Mucosa of descending colon (tissue), 3 donors: ENCODE measurements around the gene AOPEP. TPM values are rescaled to one million over a fixed set of nuclear protein-coding genes. Genes with fewer than 3 reads are reported as not detected.

Experiments used
- ATAC-seq: fragments of 200-7000 bp; cut with Tn5 transposase; one replicate; pipeline ENCODE4 v1.9.1; 2020; ENCODE audit warnings: mild to moderate bottlenecking, moderate library complexity
- DNase-seq, 3 donors: peaks; one replicate each; pipeline ENCODE4 v3.0.0-alpha.2; 2020
- H3K36me3 ChIP-seq: fragments of 200-600 bp; one replicate; pipeline ENCODE4 v1.8.0; 2021; ENCODE audit warnings: low read depth, mild to moderate bottlenecking
- H3K4me1 ChIP-seq: fragments of 200-600 bp; one replicate; pipeline ENCODE4 v1.8.0; 2021; ENCODE audit warnings: low read depth, mild to moderate bottlenecking
- H3K4me3 ChIP-seq: fragments of 200-600 bp; one replicate; pipeline ENCODE4 v1.8.0; 2021; ENCODE audit warnings: mild to moderate bottlenecking
- H3K9me3 ChIP-seq: fragments of 200-600 bp; one replicate; pipeline ENCODE4 v1.8.0; 2021; ENCODE audit warnings: mild to moderate bottlenecking
- CTCF ChIP-seq: fragments of 200-600 bp; IDR thresholded peaks from one replicate; pipeline ENCODE4 v1.8.0; 2022; ENCODE audit warnings: antibody characterized with exemption, mild to moderate bottlenecking
- intact Hi-C, 2 donors: fragments of 100-400 bp; cut with DNase I in 1 of 2; cut with micrococcal nuclease in 1 of 2; formaldehyde crosslinking; loops; one replicate each; pipeline versions ENCODE4 v1.11.0 to v1.11.1; 2022; cut with DNase I, micrococcal nuclease
- total RNA-seq, 3 donors: library from RNA; stranded (reverse); fragmentation: NEBNext Ultra II Directional in 2 of 3; extraction: Animal tissue kit (Norgen Biotek cat#: 25700) in 2 of 3; gene quantifications; one replicate each; pipeline versions ENCODE4 v1.2.1 to v1.2.4, GENCODE V29; 2021 to 2023
- donor health status: DM: no; HTN: no; CAD: no; lungs with moderate emphysema.
- donor health status: DM: no; HTN: no; CAD: no.
- donor health status: DM: no; HTN: yes; CAD: no.

Gene AOPEP
- total RNA-seq, 3 donors from 2014 or later = 47.5 to 102 (median 57.8) TPM

- TF ChIP-seq CTCF = no peak
- ATAC-seq = no peak
- no peak for DNase-seq
- intact Hi-C loops = no loop called here
- Histone ChIP-seq H3K4me3 (no peak overlapping the region), H3K36me3 (no peaks in the 10 kb centered on the region), H3K9me3 (no peaks in the 10 kb centered on the region), H3K4me1 (peaks cover 42% of the 10 kb centered on the region)
Measured at GRCh38 chr9:95073918-95074317, 347.4 kb downstream of the AOPEP start.

GRCh38 chr9:95074632-95075031 lies 348.1 kb downstream of the AOPEP start:
- TF ChIP-seq CTCF = no peak

GRCh38 chr9:95075700-95076099 lies 349.2 kb downstream of the AOPEP start:
- Histone ChIP-seq H3K4me1 (peaks cover 44% of the 10 kb centered on the region), H3K9me3 (no peaks in the 10 kb centered on the region), H3K4me3 (no peak overlapping the region), H3K36me3 (no peaks in the 10 kb centered on the region)
- TF ChIP-seq CTCF = no peak
- no peak for DNase-seq
- ATAC-seq = no peak
- intact Hi-C loops = no loop called here

More at GRCh38 chr9:95074632-95075031, 348.1 kb downstream of the AOPEP start:
- peaks cover 44% of the 10 kb centered on the region for H3K4me1 ChIP-seq
- H3K9me3 ChIP-seq = no peaks in the 10 kb centered on the region
- peak in 2 of 3 donors; percentile 69 to 77 for DNase-seq
- intact Hi-C loops = no loop called here
- no peaks in the 10 kb centered on the region for H3K36me3 ChIP-seq
- no peak overlapping the region for H3K4me3 ChIP-seq
- ATAC-seq = peak; percentile 85

GRCh38 chr9:95076696-95077052 lies 350.2 kb downstream of the AOPEP start:
- intact Hi-C loops = no loop called here
- DNase-seq = no peak
- H3K36me3 ChIP-seq = no peaks in the 10 kb centered on the region
- H3K9me3 ChIP-seq = no peaks in the 10 kb centered on the region
- H3K4me3 ChIP-seq = no peak overlapping the region
- no peak for TF ChIP-seq CTCF
- no peak for ATAC-seq
- H3K4me1 ChIP-seq = peaks cover 42% of the 10 kb centered on the region

GRCh38 chr9:95077053-95077765 lies 350.7 kb downstream of the AOPEP start:
- ATAC-seq (no peak), DNase-seq (no peak)
- no peak for TF ChIP-seq CTCF
- no peaks in the 10 kb centered on the region for H3K36me3 ChIP-seq
- no peak overlapping the region for H3K4me3 ChIP-seq
- intact Hi-C loops = no loop called here
- H3K9me3 ChIP-seq = no peaks in the 10 kb centered on the region
- peaks cover 40% of the 10 kb centered on the region for H3K4me1 ChIP-seq
